ENCODE results near the gene ALDH1A2. TPM values are rescaled to one million over a fixed set of nuclear protein-coding genes. Genes with fewer than 3 reads are reported as not detected.

ALDH1A2 gene
- polyA plus RNA-seq, 1 donor from 2014 or later: 0.24 TPM

DNA sequence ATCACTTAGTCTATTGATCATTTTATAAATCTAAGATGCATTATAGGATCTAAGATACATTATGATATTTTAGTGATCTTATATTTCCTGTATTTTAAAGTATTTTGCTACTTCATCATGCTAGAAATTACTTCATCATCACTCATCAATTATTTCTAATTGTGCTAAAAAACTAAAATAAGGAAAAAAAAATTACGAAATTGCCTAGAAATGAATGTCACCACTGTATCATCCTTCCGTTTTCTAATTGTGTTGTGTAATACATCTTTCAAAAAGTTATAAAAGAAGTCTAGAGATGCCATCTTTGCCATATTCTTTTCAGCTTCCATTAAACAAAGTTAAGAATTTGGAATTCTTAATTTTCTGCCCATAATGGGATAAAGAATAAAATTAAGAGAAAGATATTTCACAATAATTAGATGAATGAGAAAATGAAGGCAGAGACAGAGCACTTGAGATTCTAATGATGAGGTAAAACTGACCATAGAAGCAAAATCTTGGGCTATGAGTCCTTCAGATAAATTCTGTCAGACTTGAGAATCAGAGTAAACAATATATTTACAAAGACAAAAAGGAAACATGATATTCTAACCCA is 48.8 kb downstream of the ALDH1A2 start:
- Histone ChIP-seq H3K79me2 (replicated peaks; ENCODE audit: insufficient read depth, low read length) (no peaks in the 10 kb centered on the region), H3K4me3 (ENCODE audit: low read length) (no peak overlapping the region), H3K9ac (ENCODE audit: low read length) (no peak overlapping the region), H3K9me3 (ENCODE audit: low read length) (no peaks in the 10 kb centered on the region), H3K27me3 (ENCODE audit: insufficient read depth, low read depth, low read length) (no peaks in the 10 kb centered on the region), H2AFZ (ENCODE audit: low read depth, low read length) (no peak overlapping the region), H4K20me1 (ENCODE audit: insufficient read depth) (no peaks in the 10 kb centered on the region), H3K27ac (ENCODE audit: low read length) (no peak overlapping the region), H3K36me3 (ENCODE audit: insufficient read depth, low read length) (no peaks in the 10 kb centered on the region), H3K9me2 (ENCODE audit: insufficient read depth, low read length) (no peaks in the 10 kb centered on the region), H3F3A (ENCODE audit: insufficient read depth, low read length, poor library complexity, severe bottlenecking) (no peaks in the 10 kb centered on the region), H3K4me2 (ENCODE audit: low read length) (no peak overlapping the region)
- TF ChIP-seq, protein P1, sequence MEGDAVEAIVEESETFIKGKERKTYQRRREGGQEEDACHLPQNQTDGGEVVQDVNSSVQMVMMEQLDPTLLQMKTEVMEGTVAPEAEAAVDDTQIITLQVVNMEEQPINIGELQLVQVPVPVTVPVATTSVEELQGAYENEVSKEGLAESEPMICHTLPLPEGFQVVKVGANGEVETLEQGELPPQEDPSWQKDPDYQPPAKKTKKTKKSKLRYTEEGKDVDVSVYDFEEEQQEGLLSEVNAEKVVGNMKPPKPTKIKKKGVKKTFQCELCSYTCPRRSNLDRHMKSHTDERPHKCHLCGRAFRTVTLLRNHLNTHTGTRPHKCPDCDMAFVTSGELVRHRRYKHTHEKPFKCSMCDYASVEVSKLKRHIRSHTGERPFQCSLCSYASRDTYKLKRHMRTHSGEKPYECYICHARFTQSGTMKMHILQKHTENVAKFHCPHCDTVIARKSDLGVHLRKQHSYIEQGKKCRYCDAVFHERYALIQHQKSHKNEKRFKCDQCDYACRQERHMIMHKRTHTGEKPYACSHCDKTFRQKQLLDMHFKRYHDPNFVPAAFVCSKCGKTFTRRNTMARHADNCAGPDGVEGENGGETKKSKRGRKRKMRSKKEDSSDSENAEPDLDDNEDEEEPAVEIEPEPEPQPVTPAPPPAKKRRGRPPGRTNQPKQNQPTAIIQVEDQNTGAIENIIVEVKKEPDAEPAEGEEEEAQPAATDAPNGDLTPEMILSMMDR (IDR thresholded peaks at IDR 0.05; ENCODE audit: poor library complexity, severe bottlenecking): no peak
- TF ChIP-seq SMC3 (conservative IDR thresholded peaks at IDR 0.05; ENCODE audit: poor library complexity): no peak
- TF ChIP-seq MXI1 (conservative IDR thresholded peaks at IDR 0.05; ENCODE audit: poor library complexity, severe bottlenecking): no peak
- no peak for TF ChIP-seq EP300 (conservative IDR thresholded peaks at IDR 0.05; ENCODE audit: poor library complexity, severe bottlenecking)
- no peak for TF ChIP-seq TAF1 (IDR thresholded peaks at IDR 0.05; ENCODE audit: low read depth)
- no peak for TF ChIP-seq EZH2 (IDR thresholded peaks at IDR 0.05; ENCODE audit: borderline replicate concordance, insufficient read depth, low read length, poor library complexity, severe bottlenecking)
- TF ChIP-seq RAD21 (conservative IDR thresholded peaks at IDR 0.05): no peak
- no peak for TF ChIP-seq POLR2AphosphoS5 (IDR thresholded peaks at IDR 0.05)
- TF ChIP-seq, protein P2, sequence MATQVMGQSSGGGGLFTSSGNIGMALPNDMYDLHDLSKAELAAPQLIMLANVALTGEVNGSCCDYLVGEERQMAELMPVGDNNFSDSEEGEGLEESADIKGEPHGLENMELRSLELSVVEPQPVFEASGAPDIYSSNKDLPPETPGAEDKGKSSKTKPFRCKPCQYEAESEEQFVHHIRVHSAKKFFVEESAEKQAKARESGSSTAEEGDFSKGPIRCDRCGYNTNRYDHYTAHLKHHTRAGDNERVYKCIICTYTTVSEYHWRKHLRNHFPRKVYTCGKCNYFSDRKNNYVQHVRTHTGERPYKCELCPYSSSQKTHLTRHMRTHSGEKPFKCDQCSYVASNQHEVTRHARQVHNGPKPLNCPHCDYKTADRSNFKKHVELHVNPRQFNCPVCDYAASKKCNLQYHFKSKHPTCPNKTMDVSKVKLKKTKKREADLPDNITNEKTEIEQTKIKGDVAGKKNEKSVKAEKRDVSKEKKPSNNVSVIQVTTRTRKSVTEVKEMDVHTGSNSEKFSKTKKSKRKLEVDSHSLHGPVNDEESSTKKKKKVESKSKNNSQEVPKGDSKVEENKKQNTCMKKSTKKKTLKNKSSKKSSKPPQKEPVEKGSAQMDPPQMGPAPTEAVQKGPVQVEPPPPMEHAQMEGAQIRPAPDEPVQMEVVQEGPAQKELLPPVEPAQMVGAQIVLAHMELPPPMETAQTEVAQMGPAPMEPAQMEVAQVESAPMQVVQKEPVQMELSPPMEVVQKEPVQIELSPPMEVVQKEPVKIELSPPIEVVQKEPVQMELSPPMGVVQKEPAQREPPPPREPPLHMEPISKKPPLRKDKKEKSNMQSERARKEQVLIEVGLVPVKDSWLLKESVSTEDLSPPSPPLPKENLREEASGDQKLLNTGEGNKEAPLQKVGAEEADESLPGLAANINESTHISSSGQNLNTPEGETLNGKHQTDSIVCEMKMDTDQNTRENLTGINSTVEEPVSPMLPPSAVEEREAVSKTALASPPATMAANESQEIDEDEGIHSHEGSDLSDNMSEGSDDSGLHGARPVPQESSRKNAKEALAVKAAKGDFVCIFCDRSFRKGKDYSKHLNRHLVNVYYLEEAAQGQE (IDR thresholded peaks at IDR 0.05; ENCODE audit: borderline replicate concordance): no peak

DNA sequence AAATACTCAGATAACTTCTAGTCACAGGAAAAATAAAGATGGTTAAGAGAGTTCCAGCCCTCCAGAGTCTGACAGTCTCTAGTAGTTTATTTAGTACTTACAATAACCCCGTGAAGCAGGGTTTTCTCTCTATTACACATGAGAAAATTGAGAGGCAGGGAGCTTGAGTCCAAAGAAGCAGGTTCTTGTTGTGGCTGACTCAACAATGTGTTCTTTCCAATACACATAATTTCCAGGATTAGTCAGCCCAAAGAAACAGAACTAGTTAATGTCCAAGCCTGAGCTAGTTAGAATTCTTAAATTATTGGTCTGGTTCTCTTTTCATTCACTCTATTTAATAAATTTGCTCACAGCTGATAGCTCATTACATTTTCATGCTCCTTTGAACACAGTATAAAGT is 49.9 kb downstream of the ALDH1A2 start:
- Histone ChIP-seq H3K27ac (ENCODE audit: low read length) (no peak overlapping the region), H3K79me2 (replicated peaks; ENCODE audit: insufficient read depth, low read length) (no peaks in the 10 kb centered on the region), H3K9me2 (ENCODE audit: insufficient read depth, low read length) (no peaks in the 10 kb centered on the region), H2AFZ (ENCODE audit: low read depth, low read length) (no peak overlapping the region), H3K4me3 (ENCODE audit: low read length) (no peak overlapping the region), H3K9ac (ENCODE audit: low read length) (no peak overlapping the region), H3K36me3 (ENCODE audit: insufficient read depth, low read length) (no peaks in the 10 kb centered on the region), H4K20me1 (ENCODE audit: insufficient read depth) (no peaks in the 10 kb centered on the region), H3K27me3 (ENCODE audit: insufficient read depth, low read depth, low read length) (no peaks in the 10 kb centered on the region), H3K4me2 (ENCODE audit: low read length) (no peak overlapping the region), H3K9me3 (ENCODE audit: low read length) (no peaks in the 10 kb centered on the region), H3F3A (ENCODE audit: insufficient read depth, low read length, poor library complexity, severe bottlenecking) (no peaks in the 10 kb centered on the region)
- no peak for TF ChIP-seq EP300 (conservative IDR thresholded peaks at IDR 0.05; ENCODE audit: poor library complexity, severe bottlenecking)
- TF ChIP-seq, protein P2 (IDR thresholded peaks at IDR 0.05; ENCODE audit: borderline replicate concordance): no peak
- no peak for TF ChIP-seq SMC3 (conservative IDR thresholded peaks at IDR 0.05; ENCODE audit: poor library complexity)
- TF ChIP-seq, protein P1 (IDR thresholded peaks at IDR 0.05; ENCODE audit: poor library complexity, severe bottlenecking): no peak
- TF ChIP-seq EZH2 (IDR thresholded peaks at IDR 0.05; ENCODE audit: borderline replicate concordance, insufficient read depth, low read length, poor library complexity, severe bottlenecking): no peak
- no peak for TF ChIP-seq TAF1 (IDR thresholded peaks at IDR 0.05; ENCODE audit: low read depth)
- TF ChIP-seq MXI1 (conservative IDR thresholded peaks at IDR 0.05; ENCODE audit: poor library complexity, severe bottlenecking): no peak

Data from neural cell (in vitro differentiated cells).